H1 (cell line): ENCODE measurements around the gene TRAK1. TPM values are rescaled to one million over a fixed set of nuclear protein-coding genes. Genes with fewer than 3 reads are reported as not detected.

Experiments used
- JUND ChIP-seq: IDR thresholded peaks from 2 replicates; pipeline ENCODE4 v1.6.1; 2011; ENCODE audit warnings: mild to moderate bottlenecking, improper control_type of control experiment, low read length
- RAD21 ChIP-seq, 2 experiments: IDR thresholded peaks in 1 of 2; conservative IDR thresholded peaks in 1 of 2; 2 replicates each; pipeline ENCODE4 v1.6.1; 2011; ENCODE audit warnings: low read depth in 2 of 2, low read length in 2 of 2, improper control_type of control experiment in 1 of 2, inconsistent platforms in 1 of 2, mild to moderate bottlenecking in 1 of 2, moderate library complexity in 1 of 2
- TAF7 ChIP-seq: optimal IDR thresholded peaks from 2 replicates; pipeline ENCODE3; 2011; ENCODE audit warnings: low read depth, mild to moderate bottlenecking, inconsistent platforms, low read length, moderate library complexity, borderline replicate concordance
- USF2 ChIP-seq: IDR thresholded peaks from 2 replicates; pipeline ENCODE4 v1.6.1; 2011; ENCODE audit warnings: low read length, improper control_type of control experiment
- polyA plus RNA-seq, 7 experiments: library from polyadenylated mRNA; depleted of rRNA in 3 of 7; stranded (reverse) in 5 of 7; unstranded in 2 of 7; fragments of >200 nt in 5 of 7; fragments of 200-250 nt in 2 of 7; gene quantifications; 1 replicate in 5 of 7; 2 replicates in 1 of 7; 4 replicates in 1 of 7; pipeline versions ENCODE4 v1.2.1 to v1.2.3, GENCODE V29; 2011 to 2013; ENCODE audit warnings: missing spikeins in 2 of 7, mixed read lengths in 2 of 7
- total RNA-seq: library from RNA; stranded (reverse); fragmentation: NEBNext Ultra II Directional; extraction: Animal tissue kit (Norgen Biotek cat#: 25700); gene quantifications from 2 replicates; pipeline ENCODE4 v1.2.1, GENCODE V29; 2021

The TRAK1 gene
- total and polyA plus RNA-seq, 2 of the 8 experiments (the other 6 are each of a cell fraction or from before 2014, with no cell fraction given) = 21.3 to 32.7 TPM

- no peak for TF ChIP-seq RAD21 (IDR thresholded peaks at IDR 0.05 in 1 of 2, conservative IDR thresholded peaks at IDR 0.05 in 1 of 2; ENCODE audit: low read depth in 2 of 2, low read length in 2 of 2)
- TF ChIP-seq USF2 = no peak
- no peak for TF ChIP-seq TAF7
- TF ChIP-seq JUND = no peak
Observed at GRCh38 chr3:42274266-42274665, 183.1 kb downstream of the TRAK1 start (continued).
